Stimulated activated naive CD8-positive, alpha-beta T cell treated with anti-CD3 and anti-CD28 coated beads, Interleukin-15, Interleukin-2, amounts not matched to agents 100 ng/mL and 50 ng/mL, for 24 hours (primary cell): Measurements from ENCODE around the gene MXI1.

ENCODE experiments used
- H3K27ac Mint-ChIP-seq: one replicate; pipeline ENCODE4 v1.8.0; 2021; ENCODE audit warnings: mild to moderate bottlenecking, mixed read lengths
- H3K27me3 Mint-ChIP-seq: one replicate; pipeline ENCODE4 v1.8.0; 2021; ENCODE audit warnings: mixed read lengths
- H3K36me3 Mint-ChIP-seq: one replicate; pipeline ENCODE4 v1.8.0; 2021; ENCODE audit warnings: low read depth, mixed read lengths
- H3K4me1 Mint-ChIP-seq: one replicate; pipeline ENCODE4 v1.8.0; 2021; ENCODE audit warnings: low read depth, mixed read lengths
- H3K4me3 Mint-ChIP-seq: one replicate; pipeline ENCODE4 v1.8.0; 2021; ENCODE audit warnings: mild to moderate bottlenecking, mixed read lengths
- H3K9me3 Mint-ChIP-seq: one replicate; pipeline ENCODE4 v1.8.0; 2021; ENCODE audit warnings: mixed read lengths

Gene MXI1

DNA sequence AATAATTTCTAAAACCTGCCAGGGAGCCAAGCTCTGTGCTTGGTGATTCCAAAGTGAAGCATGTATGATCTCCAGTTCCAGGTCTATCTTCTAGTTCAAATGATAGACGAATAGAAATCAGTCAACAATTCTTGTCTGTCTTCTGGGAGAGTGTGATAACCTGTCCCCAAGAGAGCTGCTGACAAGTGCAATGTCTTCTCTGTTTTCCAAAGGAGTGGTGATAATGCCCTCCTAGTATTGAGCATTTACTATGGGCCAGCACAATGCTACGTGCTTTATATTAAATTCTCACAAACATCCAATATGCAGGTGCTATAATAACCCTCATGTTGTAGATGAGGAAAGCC lies 10.2 kb downstream of the MXI1 start:
- Mint-ChIP-seq H3K9me3 (no peaks in the 10 kb centered on the region), H3K27ac (no peak overlapping the region), H3K4me1 (peaks cover 45% of the 10 kb centered on the region), H3K27me3 (peaks cover 5% of the 10 kb centered on the region), H3K4me3 (no peak overlapping the region), H3K36me3 (no peaks in the 10 kb centered on the region)

DNA sequence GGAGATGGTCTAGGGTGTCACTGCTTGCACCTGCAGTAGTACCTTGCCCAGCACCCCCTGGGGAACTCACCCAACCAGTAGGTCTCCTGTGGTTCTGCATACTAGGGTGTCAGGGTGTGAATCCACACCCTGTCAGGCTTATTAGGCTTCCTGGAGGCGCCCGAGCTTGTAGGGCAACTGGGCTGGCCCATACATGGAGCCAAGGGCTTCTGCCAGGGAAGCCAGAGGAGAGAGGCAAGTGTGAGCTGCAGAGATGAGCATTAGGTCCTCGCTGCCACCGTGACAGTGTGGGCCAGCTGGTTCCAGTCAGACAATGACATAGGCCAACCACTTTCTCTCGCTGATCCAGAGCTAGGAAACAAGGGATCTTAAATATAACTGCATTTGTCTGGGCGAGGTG lies 11.2 kb downstream of the MXI1 start:
- H3K9me3 Mint-ChIP-seq: no peaks in the 10 kb centered on the region
- no peak overlapping the region for H3K27ac Mint-ChIP-seq
- no peak overlapping the region for H3K4me3 Mint-ChIP-seq
- peaks cover 46% of the 10 kb centered on the region for H3K4me1 Mint-ChIP-seq
- no peaks in the 10 kb centered on the region for H3K36me3 Mint-ChIP-seq
- no peaks in the 10 kb centered on the region for H3K27me3 Mint-ChIP-seq

DNA sequence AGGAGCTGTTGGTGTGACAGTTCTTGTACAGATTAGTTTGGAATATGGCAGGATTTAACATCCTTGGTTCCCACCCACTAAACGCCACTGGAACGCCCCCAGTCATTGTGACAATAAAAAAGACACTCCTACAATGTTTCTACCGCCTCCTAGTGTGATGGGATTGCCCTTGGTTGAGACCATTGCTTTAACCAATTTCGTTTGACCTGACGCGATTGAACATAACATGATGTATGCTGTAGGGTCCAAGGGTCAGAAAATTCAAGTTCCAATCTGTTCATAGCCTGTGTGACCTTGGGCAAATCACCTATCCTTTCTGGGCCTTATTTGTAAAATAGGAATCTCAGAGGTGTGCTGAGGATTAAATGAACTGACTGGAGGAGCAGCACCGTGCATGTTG lies 12.5 kb downstream of the MXI1 start:
- H3K4me1 Mint-ChIP-seq: peaks cover 46% of the 10 kb centered on the region
- no peaks in the 10 kb centered on the region for H3K36me3 Mint-ChIP-seq
- no peak overlapping the region for H3K4me3 Mint-ChIP-seq
- H3K27ac Mint-ChIP-seq: no peak overlapping the region
- no peaks in the 10 kb centered on the region for H3K27me3 Mint-ChIP-seq
- H3K9me3 Mint-ChIP-seq: no peaks in the 10 kb centered on the region

DNA sequence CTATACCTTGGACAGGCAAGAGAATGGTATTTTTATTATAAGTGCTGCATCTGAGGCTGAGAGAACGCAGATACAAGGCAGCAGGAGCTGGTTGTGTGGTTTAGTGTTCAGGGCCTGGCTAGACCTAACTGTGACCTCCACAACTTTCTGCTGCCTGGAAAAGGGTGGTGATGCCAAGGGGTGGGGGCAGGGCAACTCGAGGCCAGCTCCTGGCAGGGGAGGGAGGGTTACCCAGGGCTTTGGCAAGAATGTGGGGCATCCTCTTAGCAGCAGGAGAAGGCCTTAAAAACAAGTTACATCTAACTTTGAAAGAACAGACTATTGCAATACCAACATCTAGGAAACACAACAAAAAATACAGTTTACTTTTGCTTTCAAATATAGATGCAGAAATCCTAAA lies 13.0 kb downstream of the MXI1 start:
- Mint-ChIP-seq H3K4me1 (peaks cover 52% of the 10 kb centered on the region), H3K4me3 (no peak overlapping the region), H3K36me3 (no peaks in the 10 kb centered on the region), H3K27ac (no peak overlapping the region), H3K9me3 (no peaks in the 10 kb centered on the region), H3K27me3 (no peaks in the 10 kb centered on the region)

DNA sequence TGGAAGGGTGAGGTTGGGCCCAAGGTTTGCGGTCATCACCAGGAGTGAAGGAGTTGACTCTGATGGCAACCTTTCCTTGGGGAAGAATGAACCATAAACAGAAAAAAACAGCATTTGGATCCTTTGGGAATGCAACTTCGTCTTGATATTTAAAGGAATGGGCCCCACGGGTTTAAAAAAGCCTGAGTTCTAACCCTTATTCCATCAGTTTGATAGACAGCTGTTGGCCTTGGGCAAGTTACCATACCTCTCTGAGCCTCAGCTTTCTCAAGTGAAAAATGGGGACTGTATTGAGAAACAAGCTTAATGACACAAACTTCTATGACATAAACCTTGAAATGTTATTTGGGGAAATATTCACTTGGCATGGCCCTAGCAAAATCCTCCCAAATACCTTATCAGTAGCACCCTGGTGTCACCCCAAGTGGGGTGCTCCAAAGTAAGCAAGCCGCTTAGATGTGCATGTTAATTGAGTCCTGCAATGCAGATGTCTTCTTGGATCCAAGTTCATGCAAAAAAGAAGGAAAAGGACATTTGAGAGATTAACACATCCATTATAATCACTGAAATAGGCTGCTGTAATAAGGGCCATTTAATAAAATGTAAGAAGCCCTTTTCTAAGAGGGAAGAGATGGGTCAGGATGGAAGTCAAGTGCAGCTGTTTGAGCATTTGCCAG lies 13.8 kb downstream of the MXI1 start:
- Mint-ChIP-seq H3K27ac (peak overlapping the region; percentile 83), H3K4me1 (peaks cover 55% of the 10 kb centered on the region), H3K9me3 (no peaks in the 10 kb centered on the region), H3K36me3 (no peaks in the 10 kb centered on the region), H3K4me3 (peak overlapping the region; percentile 75), H3K27me3 (no peaks in the 10 kb centered on the region)

DNA sequence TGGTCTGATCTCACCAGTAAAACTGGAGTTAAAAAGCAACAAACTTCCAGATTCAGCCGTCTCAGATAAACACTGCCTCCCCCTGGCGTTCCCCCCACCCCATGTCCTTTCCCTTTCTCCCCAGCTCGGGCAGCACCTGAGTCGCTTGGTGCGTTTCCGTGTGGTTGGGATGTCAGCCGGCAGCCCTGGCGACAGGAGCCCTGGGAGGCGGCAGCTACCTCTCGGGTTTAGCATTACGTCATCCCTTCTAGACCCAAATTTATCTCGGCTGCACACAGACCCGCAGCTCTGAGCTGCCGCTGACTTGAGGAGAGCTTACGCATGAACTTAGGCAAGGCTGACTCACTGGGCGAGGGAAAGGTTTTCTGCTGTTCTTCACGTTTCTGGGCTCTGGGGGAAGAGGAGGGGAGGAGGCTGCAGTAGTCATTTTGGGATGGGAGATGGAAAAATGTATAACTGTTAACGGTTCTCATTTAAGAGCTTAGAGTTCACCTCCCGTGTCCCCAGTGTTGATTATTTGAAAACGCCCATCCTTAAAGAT lies 14.4 kb downstream of the MXI1 start:
- Mint-ChIP-seq H3K4me3 (peak overlapping the region; percentile 75), H3K4me1 (peaks cover 55% of the 10 kb centered on the region), H3K27me3 (no peaks in the 10 kb centered on the region), H3K36me3 (no peaks in the 10 kb centered on the region), H3K9me3 (no peaks in the 10 kb centered on the region), H3K27ac (peak overlapping the region; percentile 83)

DNA sequence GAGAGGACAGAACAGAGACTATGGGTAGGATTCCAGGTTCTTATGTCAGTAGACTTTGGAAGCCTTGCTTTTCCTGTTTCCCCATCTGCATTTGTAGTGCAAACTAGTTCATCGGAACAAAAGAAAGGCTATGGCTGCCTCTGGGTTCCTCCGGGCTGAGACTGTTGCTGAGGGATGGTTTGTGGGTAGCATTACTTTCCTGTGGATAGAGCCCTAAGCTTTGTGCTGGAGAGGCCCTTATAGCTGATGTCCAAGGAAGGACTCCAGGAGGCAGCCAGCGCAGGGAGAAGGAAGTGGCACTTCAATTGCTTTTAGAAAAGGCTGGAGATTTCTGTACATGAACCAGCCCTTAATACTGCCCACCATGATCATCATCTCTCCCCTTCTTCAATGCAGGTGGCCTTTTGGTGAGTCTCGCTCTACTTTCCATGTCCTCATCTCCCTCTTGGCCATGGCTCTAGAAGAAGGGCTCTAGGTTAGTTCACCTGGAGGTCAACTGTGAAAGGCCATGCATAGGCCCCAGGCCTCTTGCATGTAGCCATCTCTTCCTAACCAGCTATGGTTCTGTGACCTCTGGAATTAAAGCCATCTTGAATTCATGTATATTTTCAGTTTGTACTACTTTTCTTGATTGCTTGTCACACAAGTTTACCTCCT lies 15.4 kb downstream of the MXI1 start:
- no peaks in the 10 kb centered on the region for H3K27me3 Mint-ChIP-seq
- H3K36me3 Mint-ChIP-seq: no peaks in the 10 kb centered on the region
- H3K27ac Mint-ChIP-seq: peak overlapping the region; percentile 83
- H3K4me3 Mint-ChIP-seq: peak overlapping the region; percentile 17
- H3K4me1 Mint-ChIP-seq: peaks cover 60% of the 10 kb centered on the region
- H3K9me3 Mint-ChIP-seq: no peaks in the 10 kb centered on the region

DNA sequence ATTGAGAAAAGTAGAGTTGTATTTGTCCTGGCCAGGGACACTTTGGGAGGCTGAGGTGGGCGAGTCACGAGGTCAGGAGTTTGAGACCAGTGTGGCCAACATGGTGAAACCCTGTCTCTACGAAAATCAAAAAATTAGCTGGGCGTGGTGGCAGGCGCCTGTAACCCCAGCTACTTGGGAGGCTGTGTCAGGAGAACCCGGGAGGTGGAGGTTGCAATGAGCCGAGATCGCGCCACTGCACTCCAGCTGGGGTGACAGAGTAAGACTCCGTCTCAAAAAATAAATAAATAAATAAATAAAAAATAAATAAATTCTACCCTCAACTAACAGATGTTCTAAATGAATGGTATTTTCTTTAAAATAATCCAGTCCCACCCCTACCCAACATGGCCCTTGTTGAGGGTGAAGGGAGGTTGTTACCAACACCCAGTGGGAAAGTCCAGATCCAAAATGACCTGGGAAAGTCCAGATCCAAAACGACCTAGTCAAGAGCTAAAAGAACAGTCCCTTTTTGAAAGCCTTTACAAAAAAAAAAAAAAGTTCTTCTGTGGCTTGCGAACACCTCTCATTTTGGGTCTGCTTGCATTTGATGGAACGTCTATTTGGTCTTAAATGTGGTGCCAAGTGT lies 16.0 kb downstream of the MXI1 start:
- Mint-ChIP-seq H3K27me3 (no peaks in the 10 kb centered on the region), H3K36me3 (peaks cover 1% of the 10 kb centered on the region), H3K4me3 (no peak overlapping the region), H3K9me3 (no peaks in the 10 kb centered on the region), H3K4me1 (peaks cover 61% of the 10 kb centered on the region), H3K27ac (no peak overlapping the region)

DNA sequence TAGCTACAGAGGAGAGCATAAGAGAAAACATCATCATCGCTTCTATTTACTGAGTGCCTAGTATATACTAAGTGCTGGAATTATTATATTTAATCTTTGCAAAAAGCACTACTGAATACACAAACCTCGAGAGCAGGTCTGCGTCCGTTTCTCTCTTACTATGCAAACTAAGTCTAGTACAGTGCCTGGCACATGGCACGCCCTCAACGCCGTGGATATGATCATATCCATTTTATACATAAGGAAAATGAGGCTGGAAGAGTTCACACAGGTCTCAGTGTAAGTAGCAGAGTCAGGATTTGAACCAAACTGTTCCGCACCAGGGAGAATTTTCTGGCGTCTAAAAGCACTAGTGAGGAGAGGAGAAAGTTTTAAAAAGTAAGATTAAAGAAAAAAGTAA lies 17.6 kb downstream of the MXI1 start:
- Mint-ChIP-seq H3K36me3 (peaks cover 5% of the 10 kb centered on the region), H3K4me1 (peaks cover 54% of the 10 kb centered on the region), H3K9me3 (no peaks in the 10 kb centered on the region), H3K4me3 (peak overlapping the region; percentile 87), H3K27ac (peak overlapping the region; percentile 84), H3K27me3 (no peaks in the 10 kb centered on the region)

DNA sequence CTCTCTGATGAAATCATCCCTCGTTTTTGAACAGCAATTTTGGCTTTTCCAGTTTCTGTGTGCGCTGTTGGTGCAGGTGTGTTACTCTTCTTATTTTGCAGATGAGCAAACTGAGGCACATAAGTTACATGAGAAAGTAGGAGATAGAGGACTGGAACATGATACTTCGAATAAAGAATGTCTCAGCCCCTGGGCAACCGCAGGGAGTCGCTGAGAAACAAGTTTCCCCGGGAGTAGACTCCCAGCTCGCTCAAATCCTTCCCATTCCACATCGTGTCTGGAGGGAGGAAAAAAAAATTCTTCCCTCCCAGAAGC lies 18.0 kb downstream of the MXI1 start:
- H3K4me3 Mint-ChIP-seq: peak overlapping the region; percentile 87
- H3K4me1 Mint-ChIP-seq: peaks cover 51% of the 10 kb centered on the region
- H3K27me3 Mint-ChIP-seq: no peaks in the 10 kb centered on the region
- H3K27ac Mint-ChIP-seq: peak overlapping the region; percentile 84
- H3K9me3 Mint-ChIP-seq: no peaks in the 10 kb centered on the region
- H3K36me3 Mint-ChIP-seq: peaks cover 5% of the 10 kb centered on the region

DNA sequence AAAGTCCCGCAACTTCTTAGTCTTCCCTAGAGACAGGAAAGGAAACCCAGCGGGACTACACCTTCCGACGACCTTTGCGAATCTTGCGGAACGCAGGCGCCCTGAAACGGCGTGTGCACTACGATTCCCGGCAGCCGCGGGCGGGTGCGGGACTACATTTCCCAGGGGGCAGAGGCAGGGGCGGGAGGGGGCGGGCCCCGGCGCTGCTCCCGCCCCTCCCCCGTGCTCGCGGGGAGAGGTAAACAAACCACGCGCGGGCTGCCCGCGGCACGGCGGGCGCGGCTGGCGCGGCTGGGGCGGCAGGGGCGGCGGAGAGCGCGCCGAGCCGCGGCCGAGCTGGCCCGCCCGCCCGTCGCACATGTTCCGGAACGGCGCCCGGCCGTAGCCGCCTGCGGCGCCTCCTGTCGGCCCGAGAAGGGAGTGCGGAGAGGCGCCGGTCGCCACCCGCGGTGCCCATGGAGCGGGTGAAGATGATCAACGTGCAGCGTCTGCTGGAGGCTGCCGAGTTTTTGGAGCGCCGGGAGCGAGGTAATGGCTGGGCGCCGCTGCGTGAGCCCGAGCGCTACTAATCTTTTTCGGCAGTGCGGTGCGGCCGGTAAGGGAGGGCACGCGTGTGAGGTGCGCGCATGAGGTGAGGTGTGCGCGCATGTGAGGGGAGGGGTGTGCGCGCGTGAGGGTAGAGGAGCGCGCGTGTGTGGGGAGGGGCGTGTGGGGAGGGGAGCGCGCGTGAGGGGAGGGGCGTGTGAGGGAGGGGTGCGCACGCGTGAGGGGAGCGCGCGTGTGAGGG lies 18.5 kb downstream of the MXI1 start:
- Mint-ChIP-seq H3K27ac (peak overlapping the region; percentile 95), H3K36me3 (peaks cover 5% of the 10 kb centered on the region), H3K9me3 (no peaks in the 10 kb centered on the region), H3K27me3 (no peaks in the 10 kb centered on the region), H3K4me3 (peak overlapping the region; percentile 91), H3K4me1 (peaks cover 47% of the 10 kb centered on the region)

DNA sequence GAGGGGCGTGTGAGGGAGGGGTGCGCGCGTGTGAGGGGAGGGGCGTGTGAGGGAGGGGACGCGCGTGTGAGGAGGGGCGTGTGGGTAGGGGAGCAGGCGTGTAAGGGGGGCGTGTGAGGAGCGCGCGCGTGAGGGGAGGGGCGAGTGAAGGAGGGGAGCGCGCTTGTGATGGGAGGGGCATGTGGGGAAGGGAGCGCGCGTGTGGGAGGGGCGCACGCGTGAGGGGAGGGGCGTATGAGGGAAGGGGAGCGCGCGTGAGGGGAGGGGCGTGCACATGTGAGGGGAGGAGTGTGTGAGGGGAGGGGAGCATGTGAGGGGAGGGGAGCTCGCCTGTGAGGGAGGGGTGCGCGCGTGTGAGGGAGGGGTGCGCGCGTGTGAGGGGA lies 19.1 kb downstream of the MXI1 start:
- no peaks in the 10 kb centered on the region for H3K9me3 Mint-ChIP-seq
- peak overlapping the region; percentile 91 for H3K4me3 Mint-ChIP-seq
- peaks cover 41% of the 10 kb centered on the region for H3K4me1 Mint-ChIP-seq

DNA sequence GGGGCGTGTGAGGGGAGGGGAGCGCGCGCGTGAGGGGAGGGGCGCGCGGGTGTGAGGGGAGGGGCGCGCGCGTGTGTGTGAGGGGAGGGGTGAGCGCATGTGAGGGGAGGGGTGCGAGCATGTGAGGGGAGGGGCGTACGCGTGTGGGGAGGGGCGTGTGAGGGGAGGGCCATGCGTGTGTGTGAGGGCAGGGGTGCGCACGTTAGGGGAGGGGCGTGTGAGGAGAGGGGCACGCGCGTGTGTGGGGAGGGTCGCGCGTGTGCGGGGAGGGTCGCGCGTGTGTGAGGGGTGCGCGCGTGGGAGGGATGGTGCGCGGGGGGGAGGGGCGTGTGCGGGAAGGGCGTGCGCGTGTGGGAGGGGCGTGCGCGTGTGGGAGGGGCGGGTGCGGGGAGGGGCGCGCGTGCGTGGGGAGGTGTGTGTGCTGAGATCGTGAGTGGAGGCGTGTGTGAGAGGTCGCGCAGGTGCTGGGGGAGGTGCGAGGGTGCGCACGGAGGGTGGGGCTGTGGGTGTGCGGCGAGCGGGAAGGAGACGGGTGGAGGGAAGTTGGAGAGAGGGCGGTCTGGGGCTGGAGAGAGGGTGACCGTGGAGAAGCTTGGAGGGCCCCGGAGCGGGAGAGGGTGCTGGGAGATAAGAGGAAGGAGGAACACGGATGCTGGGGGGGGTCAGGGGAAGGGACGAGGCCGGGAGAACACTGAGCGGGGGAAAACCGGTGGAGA lies 19.7 kb downstream of the MXI1 start:
- peaks cover 35% of the 10 kb centered on the region for H3K4me1 Mint-ChIP-seq
- H3K36me3 Mint-ChIP-seq: peaks cover 5% of the 10 kb centered on the region
- H3K9me3 Mint-ChIP-seq: no peaks in the 10 kb centered on the region
- H3K27me3 Mint-ChIP-seq: no peaks in the 10 kb centered on the region
- peak overlapping the region; percentile 91 for H3K4me3 Mint-ChIP-seq
- peak overlapping the region; percentile 95 for H3K27ac Mint-ChIP-seq

More for the DNA sequence above, 19.1 kb downstream of the MXI1 start:
- Mint-ChIP-seq H3K36me3 (peaks cover 5% of the 10 kb centered on the region), H3K27ac (peak overlapping the region; percentile 95), H3K27me3 (no peaks in the 10 kb centered on the region)

DNA sequence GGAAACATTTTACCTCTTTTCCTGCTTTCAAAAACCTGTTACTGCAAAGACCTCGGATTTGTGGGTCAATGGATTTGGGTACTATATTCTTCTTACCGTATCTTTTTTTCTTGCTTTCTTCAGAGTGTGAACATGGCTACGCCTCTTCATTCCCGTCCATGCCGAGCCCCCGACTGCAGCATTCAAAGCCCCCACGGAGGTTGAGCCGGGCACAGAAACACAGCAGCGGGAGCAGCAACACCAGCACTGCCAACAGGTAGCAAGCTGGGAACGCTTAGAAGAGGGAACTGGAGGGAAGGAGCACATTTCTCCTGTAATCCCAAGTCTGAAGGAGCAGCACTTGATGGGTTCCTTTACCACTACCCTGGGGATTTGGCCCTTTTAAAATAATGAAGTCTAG lies 20.7 kb downstream of the MXI1 start:
- Mint-ChIP-seq H3K4me3 (peak overlapping the region; percentile 39), H3K27me3 (no peaks in the 10 kb centered on the region), H3K36me3 (peaks cover 11% of the 10 kb centered on the region), H3K9me3 (no peaks in the 10 kb centered on the region), H3K4me1 (peaks cover 25% of the 10 kb centered on the region), H3K27ac (no peak overlapping the region)
